Measurements from ENCODE around the gene BICD1. TPM values are rescaled to one million over a fixed set of nuclear protein-coding genes. Genes with fewer than 3 reads are reported as not detected.

BICD1 gene
- total and polyA plus RNA-seq, 2 donors (not counting 3 experiments of a cell fraction or from before 2014, with no cell fraction given) = 12.2 to 51.0 TPM

DNA sequence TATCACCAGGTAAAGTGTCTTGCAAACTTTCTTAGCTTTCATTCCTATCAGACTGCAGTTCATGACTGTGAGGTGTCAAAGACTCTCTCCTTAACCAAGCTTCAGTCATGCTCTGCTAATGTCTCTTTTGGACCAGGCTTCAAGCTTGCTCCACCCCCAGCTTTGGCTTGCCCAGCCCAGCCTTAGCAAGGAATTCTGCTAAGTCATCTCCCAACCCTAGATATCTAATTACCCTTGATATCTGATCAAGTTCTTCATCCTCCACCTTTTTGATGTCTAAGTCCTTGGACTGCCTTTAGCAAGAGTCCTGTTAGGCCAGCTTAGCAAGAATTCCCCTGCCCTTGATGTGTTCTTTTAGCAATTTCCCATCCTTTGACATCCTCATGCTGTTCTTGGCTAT is 183.8 kb downstream of the BICD1 start:
- H3K36me3 ChIP-seq (ENCODE audit: control insufficient read depth in 2 of 2, extremely low read depth in 1 of 2, insufficient read depth in 2 of 2, low read length in 2 of 2) = no peaks in the 10 kb centered on the region
- no peak overlapping the region for H3K9ac ChIP-seq (replicated peaks; ENCODE audit: extremely low read depth, insufficient read depth, low read length)
- ChIA-PET CTCF (interaction anchor here (0.5 to 1.8 kb wide), 6 partner anchors 11 to 230 kb away, joined by 3 to 11 read pairs (median 4); no protein-coding TSS in a partner anchor), POLR2A (no interaction called here)
- H3K27me3 ChIP-seq (ENCODE audit: control insufficient read depth in 2 of 2, insufficient read depth in 2 of 2, low read length in 2 of 2) = no peaks in the 10 kb centered on the region
- H3K79me2 ChIP-seq (ENCODE audit: control insufficient read depth, insufficient read depth, low read length) = peaks cover 3% of the 10 kb centered on the region
- H3K4me3 ChIP-seq (replicated peaks in 1 of 3; ENCODE audit: insufficient read depth in 1 of 3, low read depth in 1 of 3, low read length in 3 of 3) = no peak overlapping the region
- FAIRE-seq (no peak), DNase-seq (ENCODE audit: low read depth, low spot score) (no peak)
- no peaks in the 10 kb centered on the region for H4K20me1 ChIP-seq (replicated peaks; ENCODE audit: control insufficient read depth, extremely low read depth, insufficient read depth, low read length)
- dilution Hi-C loops (cut with MboI; ENCODE audit: extremely low pct_ligation_motif_present, low sequenced_read_pairs) (no loop called here), intact Hi-C loops (cut with micrococcal nuclease) (no loop called here)
- no TSS peak for BruUV-seq (replicated peaks)
- H3K4me2 ChIP-seq (ENCODE audit: insufficient read depth, low read length) = no peak overlapping the region
- no peak for TF ChIP-seq EZH2 (IDR thresholded peaks at IDR 0.05; ENCODE audit: borderline replicate concordance, low read depth, low read length, severe bottlenecking)
- TF ChIP-seq GATA2 (IDR thresholded peaks at IDR 0.05; ENCODE audit: insufficient read depth, insufficient read length, low read depth, low read length) = no peak
- TF ChIP-seq POLR2A (IDR thresholded peaks at IDR 0.05; ENCODE audit: low read depth, low read length) = no peak
- TF ChIP-seq, protein P1, sequence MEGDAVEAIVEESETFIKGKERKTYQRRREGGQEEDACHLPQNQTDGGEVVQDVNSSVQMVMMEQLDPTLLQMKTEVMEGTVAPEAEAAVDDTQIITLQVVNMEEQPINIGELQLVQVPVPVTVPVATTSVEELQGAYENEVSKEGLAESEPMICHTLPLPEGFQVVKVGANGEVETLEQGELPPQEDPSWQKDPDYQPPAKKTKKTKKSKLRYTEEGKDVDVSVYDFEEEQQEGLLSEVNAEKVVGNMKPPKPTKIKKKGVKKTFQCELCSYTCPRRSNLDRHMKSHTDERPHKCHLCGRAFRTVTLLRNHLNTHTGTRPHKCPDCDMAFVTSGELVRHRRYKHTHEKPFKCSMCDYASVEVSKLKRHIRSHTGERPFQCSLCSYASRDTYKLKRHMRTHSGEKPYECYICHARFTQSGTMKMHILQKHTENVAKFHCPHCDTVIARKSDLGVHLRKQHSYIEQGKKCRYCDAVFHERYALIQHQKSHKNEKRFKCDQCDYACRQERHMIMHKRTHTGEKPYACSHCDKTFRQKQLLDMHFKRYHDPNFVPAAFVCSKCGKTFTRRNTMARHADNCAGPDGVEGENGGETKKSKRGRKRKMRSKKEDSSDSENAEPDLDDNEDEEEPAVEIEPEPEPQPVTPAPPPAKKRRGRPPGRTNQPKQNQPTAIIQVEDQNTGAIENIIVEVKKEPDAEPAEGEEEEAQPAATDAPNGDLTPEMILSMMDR (IDR thresholded peaks at IDR 0.05; ENCODE audit: extremely low read depth in 1 of 2, insufficient read depth in 1 of 2, low read depth in 1 of 2, low read length in 2 of 2) = no peak
- TF ChIP-seq POLR2AphosphoS5 (IDR thresholded peaks at IDR 0.05; ENCODE audit: insufficient read depth, low read depth, low read length) = no peak
- TF ChIP-seq, protein P2, sequence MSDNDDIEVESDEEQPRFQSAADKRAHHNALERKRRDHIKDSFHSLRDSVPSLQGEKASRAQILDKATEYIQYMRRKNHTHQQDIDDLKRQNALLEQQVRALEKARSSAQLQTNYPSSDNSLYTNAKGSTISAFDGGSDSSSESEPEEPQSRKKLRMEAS (IDR thresholded peaks at IDR 0.05; ENCODE audit: insufficient read depth, insufficient read length) = no peak
- TF ChIP-seq MYC (IDR thresholded peaks at IDR 0.05; ENCODE audit: low read depth, low read length) = no peak
- no peak for TF ChIP-seq JUN (IDR thresholded peaks at IDR 0.05; ENCODE audit: borderline replicate concordance, insufficient read depth, insufficient read length, low read depth)
- TF ChIP-seq FOS (IDR thresholded peaks at IDR 0.05; ENCODE audit: borderline replicate concordance, insufficient read depth, low read length) = no peak
- no peaks in the 10 kb centered on the region for H3K4me1 ChIP-seq (ENCODE audit: control insufficient read depth, extremely low read depth, insufficient read depth, low read length)
- no peaks in the 10 kb centered on the region for H3K9me1 ChIP-seq (replicated peaks; ENCODE audit: control insufficient read depth, extremely low read depth, insufficient read depth, low read length)
- no peak overlapping the region for H2AFZ ChIP-seq (ENCODE audit: low read depth, low read length)
- no peak overlapping the region for H3K27ac ChIP-seq (ENCODE audit: insufficient read depth, low read depth, low read length)
- H3K9me3 ChIP-seq (replicated peaks; ENCODE audit: control insufficient read depth, insufficient read depth, low read length) = no peaks in the 10 kb centered on the region
